UCSD-AML1 (cell line): Measurements from ENCODE around the gene RIT2.

Experiments
- DNase-seq: peaks from one replicate; lab custom pipeline; 2025; ENCODE audit not compliant: unreplicated experiment; lab: John Stamatoyannopoulos, UW

The RIT2 gene

GRCh38 chr18:42706029-42706608 is 409.4 kb downstream of the RIT2 start:
- no peak for DNase-seq
